T-cell (primary cell): Measurements from ENCODE around the gene PROM2. TPM values are rescaled to one million over a fixed set of nuclear protein-coding genes. Genes with fewer than 3 reads are reported as not detected.

Experiments
- ATAC-seq, 4 experiments: fragments of 200-7000 bp in 3 of 4; fragments of 150-1000 bp in 1 of 4; cut with Tn5 transposase; replicated peaks in 1 of 4; 1 replicate in 3 of 4; 2 replicates in 1 of 4; pipeline ENCODE4 v1.10.0; 2021; ENCODE audit warnings: moderate library complexity in 3 of 4, mild to moderate bottlenecking in 2 of 4, moderate number of reproducible peaks in 1 of 4
- CTCF ChIA-PET, 2 donors: fragments of 300-600 bp; sonication (Branson Sonifier 250); formaldehyde crosslinking; loops; one replicate each; lab custom pipeline; 2022; ENCODE audit warnings: antibody characterized with exemption in 2 of 2; lab: Charles Lee
- POLR2A ChIA-PET, 2 donors: fragments of 300-600 bp; sonication (Branson Sonifier 250); formaldehyde crosslinking; loops; one replicate each; lab custom pipeline; 2022; ENCODE audit warnings: antibody characterized with exemption in 2 of 2; lab: Charles Lee
- DNase-seq, 35 experiments: peaks; one replicate each; pipeline versions ENCODE4 v3.0.0 to v3.0.0-alpha.2; 2013 to 2023
- H3K27ac ChIP-seq: one replicate; pipeline ENCODE4 v1.5.1; 2013; ENCODE audit warnings: low read length
- H3K27me3 ChIP-seq, 2 experiments: replicated peaks in 1 of 2; 1 replicate in 1 of 2; 2 replicates in 1 of 2; pipeline versions ENCODE4 v1.6.1 to v1.7.0; 2013; ENCODE audit warnings: low read length in 1 of 2, mixed read lengths in 1 of 2; ENCODE audit not compliant: control insufficient read depth in 2 of 2, insufficient read depth in 2 of 2; ENCODE audit errors: extremely low read depth in 1 of 2
- H3K36me3 ChIP-seq, 2 donors: 1 replicate in 1 of 2; 2 replicates in 1 of 2; pipeline versions ENCODE4 v1.6.1 to v1.7.0; 2013; ENCODE audit warnings: low read length in 1 of 2; ENCODE audit not compliant: control insufficient read depth in 2 of 2, insufficient read depth in 1 of 2; ENCODE audit errors: extremely low read depth in 1 of 2
- H3K4me1 ChIP-seq, 2 experiments: 1 replicate in 1 of 2; 2 replicates in 1 of 2; pipeline versions ENCODE4 v1.6.1 to v1.7.0; 2013; ENCODE audit warnings: low read length in 2 of 2, mixed read lengths in 1 of 2; ENCODE audit not compliant: insufficient read depth in 2 of 2, control insufficient read depth in 1 of 2; ENCODE audit errors: extremely low read depth in 1 of 2
- H3K4me3 ChIP-seq, 2 donors: 1 replicate in 1 of 2; 2 replicates in 1 of 2; pipeline versions ENCODE4 v1.5.1 to v1.7.0; 2013; ENCODE audit warnings: mild to moderate bottlenecking in 2 of 2, low read length in 1 of 2, moderate library complexity in 1 of 2; ENCODE audit not compliant: control insufficient read depth in 1 of 2; ENCODE audit errors: extremely low read depth in 1 of 2
- H3K9me3 ChIP-seq: 2 replicates; pipeline ENCODE4 v1.7.0; 2013
- H3K27ac Mint-ChIP-seq, 2 donors: one replicate each; pipeline ENCODE4 v1.8.0; 2020 to 2021; ENCODE audit warnings: mild to moderate bottlenecking in 2 of 2, mixed read lengths in 2 of 2
- H3K27me3 Mint-ChIP-seq, 2 donors: one replicate each; pipeline ENCODE4 v1.8.0; 2021 to 2022; ENCODE audit warnings: mixed read lengths in 2 of 2
- H3K36me3 Mint-ChIP-seq: one replicate; pipeline ENCODE4 v1.8.0; 2021; ENCODE audit warnings: mixed read lengths
- H3K4me1 Mint-ChIP-seq, 3 donors: one replicate each; pipeline ENCODE4 v1.8.0; 2020 to 2022; ENCODE audit warnings: mixed read lengths in 3 of 3, mild to moderate bottlenecking in 1 of 3
- H3K4me3 Mint-ChIP-seq, 3 donors: one replicate each; pipeline ENCODE4 v1.8.0; 2020 to 2022; ENCODE audit warnings: mild to moderate bottlenecking in 3 of 3, mixed read lengths in 3 of 3, moderate library complexity in 3 of 3
- H3K9me3 Mint-ChIP-seq, 3 donors: one replicate each; pipeline ENCODE4 v1.8.0; 2020 to 2022; ENCODE audit warnings: mixed read lengths in 3 of 3
- WGBS: methylation state at CpG from one replicate; pipeline ENCODE4 v1.1.5; 2013; ENCODE audit warnings: missing lambda C conversion rate; ENCODE audit not compliant: insufficient coverage; 5-methylcytosine and 5-hydroxymethylcytosine counted together
- total RNA-seq, 35 experiments: library from RNA in 6 of 35; stranded (reverse) in 6 of 35; fragments of 120-200 nt in 1 of 35; gene quantifications; one replicate each; pipeline versions ENCODE4 v1.2.1 to v1.2.4 and lab custom pipeline; 2013 to 2026

The PROM2 gene
- total RNA-seq, 5 donors from 2014 or later (not counting 1 experiment from before 2014, with no cell fraction given) = 0.30 to 2.1 (median 0.40) TPM

DNA sequence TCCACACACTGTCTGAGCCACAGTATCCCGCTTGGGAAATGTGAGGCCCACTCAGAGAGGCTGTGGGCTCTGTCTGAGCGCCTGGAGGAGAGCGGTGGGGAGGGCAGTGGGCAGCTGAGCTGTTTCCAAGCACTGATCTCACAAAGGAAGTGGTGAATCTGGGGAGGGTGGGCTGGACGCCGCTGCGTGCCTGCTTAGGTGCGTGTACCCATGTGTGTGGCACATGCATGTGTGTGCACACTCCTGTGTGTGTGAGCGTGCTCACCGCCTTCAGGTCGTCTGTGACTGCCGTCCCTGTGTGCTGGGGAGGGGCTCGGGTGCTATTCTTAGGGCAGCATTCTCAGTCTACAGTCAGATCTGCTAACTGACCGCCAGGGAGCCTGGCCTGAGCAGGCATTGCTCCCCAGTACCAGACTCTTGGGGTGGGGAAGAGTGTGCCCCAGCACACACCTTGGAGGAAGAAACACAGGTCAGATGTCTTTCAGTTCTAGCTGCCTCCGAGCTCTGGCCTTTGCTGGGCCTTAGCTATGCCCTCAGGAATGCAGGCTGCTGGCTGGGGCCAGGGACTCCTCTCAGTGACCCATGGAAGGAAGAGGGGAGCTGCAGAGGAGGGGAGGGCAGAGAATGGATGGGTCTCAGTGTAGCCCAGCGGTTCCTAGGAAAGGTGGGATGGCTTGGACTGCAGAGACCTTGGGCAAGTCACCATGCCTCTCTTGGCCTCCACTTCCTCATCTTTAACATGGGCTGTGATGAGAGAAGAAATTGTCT, 54.3 kb downstream of the PROM2 start:
- Mint-ChIP-seq H3K36me3 (no peaks in the 10 kb centered on the region), H3K4me3 (no peak overlapping the region), H3K4me1 (no peaks in the 10 kb centered on the region), H3K9me3 (no peaks in the 10 kb centered on the region), H3K27ac (no peak overlapping the region), H3K27me3 (no peaks in the 10 kb centered on the region)
- DNase-seq = no peak
- Histone ChIP-seq H3K27me3 (peaks cover 0 to 11% of the 10 kb centered on the region in 2 experiments), H3K4me3 (no peak overlapping the region), H3K36me3 (no peaks in the 10 kb centered on the region), H3K9me3 (no peaks in the 10 kb centered on the region), H3K4me1 (no peaks in the 10 kb centered on the region), H3K27ac (no peak overlapping the region)
- WGBS = 79% methylated on average over 14 of the region's 15 CpGs
- ATAC-seq = no peak
- ChIA-PET POLR2A (no interaction called here), CTCF (no interaction called here)

DNA sequence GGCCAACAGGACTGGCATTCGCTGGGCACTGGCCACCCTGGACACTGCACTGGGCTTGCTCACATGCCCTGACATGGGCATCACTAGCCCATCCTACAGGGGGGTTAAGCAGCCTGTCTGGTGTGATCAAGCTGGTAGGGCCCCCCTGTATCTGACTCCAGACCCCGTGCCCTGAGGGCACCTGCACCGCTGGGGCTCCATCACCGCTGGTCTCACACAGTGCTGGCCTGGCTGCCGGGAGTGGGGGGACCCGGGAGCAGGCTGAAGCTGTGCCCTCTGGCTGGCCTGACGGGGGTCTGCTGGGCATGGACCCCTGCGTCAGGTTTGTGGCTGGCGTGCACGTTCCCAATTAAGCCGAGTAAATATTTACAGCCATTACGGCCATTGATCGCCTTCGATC, 55.2 kb downstream of the PROM2 start:
- Mint-ChIP-seq H3K27ac (no peak overlapping the region), H3K9me3 (no peaks in the 10 kb centered on the region), H3K27me3 (no peaks in the 10 kb centered on the region), H3K4me1 (no peaks in the 10 kb centered on the region), H3K4me3 (no peak overlapping the region), H3K36me3 (no peaks in the 10 kb centered on the region)
- H3K36me3 ChIP-seq = no peaks in the 10 kb centered on the region
- no peaks in the 10 kb centered on the region for H3K4me1 ChIP-seq
- H3K27ac ChIP-seq = no peak overlapping the region
- DNase-seq = no peak
- 88% methylated on average over 14 of the region's 14 CpGs for WGBS
- no peaks in the 10 kb centered on the region for H3K9me3 ChIP-seq
- ChIA-PET CTCF (no interaction called here), POLR2A (no interaction called here)
- ATAC-seq = no peak
- no peak overlapping the region for H3K4me3 ChIP-seq
- peaks cover 0 to 11% of the 10 kb centered on the region in 2 experiments for H3K27me3 ChIP-seq

DNA sequence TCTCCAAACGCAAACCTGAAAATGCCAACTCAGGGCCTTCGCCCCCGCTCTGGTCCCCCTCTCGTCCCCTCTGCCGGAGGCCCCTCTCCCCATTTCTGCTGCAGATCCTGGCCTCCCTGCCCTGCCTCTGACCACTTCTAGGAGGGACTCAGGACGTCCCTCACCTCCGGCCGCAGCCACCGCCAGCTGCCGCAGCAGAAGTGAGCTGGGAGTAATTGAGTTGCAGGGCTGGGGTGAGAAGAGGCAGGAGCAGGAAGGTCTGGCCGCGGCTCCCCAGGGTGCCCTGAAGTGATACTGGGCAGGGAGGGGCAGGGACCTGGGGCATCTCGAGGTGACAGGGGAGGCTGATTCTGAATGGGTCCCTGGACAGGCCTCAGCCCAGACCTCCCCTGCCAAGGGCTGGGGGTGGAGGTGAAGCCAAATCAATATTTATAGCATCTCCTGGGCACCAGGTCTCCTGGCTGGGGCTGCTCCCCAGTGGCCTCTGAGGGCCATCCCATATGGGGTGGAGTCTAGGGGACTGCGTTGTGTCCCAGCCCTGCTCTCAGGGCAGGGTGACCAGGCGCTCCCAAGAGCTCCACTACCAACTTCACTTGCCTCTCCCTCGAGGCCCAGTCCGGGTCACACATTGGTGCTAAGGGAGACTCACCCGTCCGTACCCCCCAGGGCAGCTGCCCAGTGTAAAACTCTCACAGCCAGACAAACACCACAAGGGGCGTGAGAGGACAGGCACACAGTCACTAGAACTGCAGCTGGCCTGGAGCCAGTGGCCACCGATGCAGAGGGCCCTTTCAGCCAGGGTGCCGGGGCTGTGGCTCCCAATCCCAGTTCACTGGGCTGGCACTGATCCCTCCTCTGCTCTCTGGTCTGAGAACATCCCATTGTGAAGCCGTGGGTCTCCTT, 55.9 kb downstream of the PROM2 start:
- Histone ChIP-seq H3K36me3 (no peaks in the 10 kb centered on the region), H3K27ac (no peak overlapping the region), H3K4me1 (no peaks in the 10 kb centered on the region), H3K9me3 (no peaks in the 10 kb centered on the region), H3K4me3 (no peak overlapping the region), H3K27me3 (peaks cover 0 to 11% of the 10 kb centered on the region in 2 experiments)
- no peaks in the 10 kb centered on the region for H3K9me3 Mint-ChIP-seq
- no peaks in the 10 kb centered on the region for H3K4me1 Mint-ChIP-seq
- no peaks in the 10 kb centered on the region for H3K36me3 Mint-ChIP-seq
- 84% methylated on average over 15 of the region's 23 CpGs for WGBS
- DNase-seq (no peak), ATAC-seq (no peak)
- ChIA-PET POLR2A (no interaction called here), CTCF (no interaction called here)
- no peak overlapping the region for H3K4me3 Mint-ChIP-seq
- H3K27me3 Mint-ChIP-seq = no peaks in the 10 kb centered on the region
- H3K27ac Mint-ChIP-seq = no peak overlapping the region

DNA sequence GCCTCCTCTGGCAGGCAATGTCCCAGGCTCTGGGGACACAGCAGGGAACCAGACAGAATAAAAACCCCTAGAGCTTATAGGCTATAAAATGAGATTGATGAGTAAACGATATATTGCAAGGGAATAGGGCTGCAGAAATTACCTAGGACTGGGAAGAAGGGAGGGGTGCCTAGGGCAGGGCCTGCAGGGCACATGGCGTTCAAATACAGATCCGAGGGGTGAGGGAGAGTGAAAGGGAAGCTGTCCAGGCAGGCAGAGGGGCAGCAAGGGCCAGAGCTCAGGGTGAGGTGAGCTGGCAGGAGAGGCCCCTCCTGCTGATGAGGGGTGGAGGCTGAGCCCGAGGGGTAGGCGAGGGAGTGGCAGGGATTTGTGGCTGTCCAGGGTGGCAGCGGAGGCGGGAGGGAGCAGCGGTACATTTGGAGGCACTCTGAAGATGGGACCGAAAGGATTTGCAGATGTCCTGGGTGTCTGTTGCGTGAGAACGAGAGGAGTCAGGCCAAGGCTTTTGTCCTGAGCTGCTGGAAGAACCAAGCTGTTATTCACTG, 56.6 kb downstream of the PROM2 start:
- no peak overlapping the region for H3K27ac ChIP-seq
- Mint-ChIP-seq H3K27me3 (no peaks in the 10 kb centered on the region), H3K36me3 (no peaks in the 10 kb centered on the region), H3K4me1 (no peaks in the 10 kb centered on the region), H3K9me3 (no peaks in the 10 kb centered on the region), H3K27ac (no peak overlapping the region), H3K4me3 (no peak overlapping the region)
- H3K9me3 ChIP-seq = no peaks in the 10 kb centered on the region
- no peaks in the 10 kb centered on the region for H3K4me1 ChIP-seq
- ChIA-PET CTCF (no interaction called here), POLR2A (no interaction called here)
- ATAC-seq (no peak), DNase-seq (no peak)
- peaks cover 0 to 11% of the 10 kb centered on the region in 2 experiments for H3K27me3 ChIP-seq
- no peaks in the 10 kb centered on the region for H3K36me3 ChIP-seq
- H3K4me3 ChIP-seq = no peak overlapping the region
- 86% methylated on average over 11 of the region's 11 CpGs for WGBS

DNA sequence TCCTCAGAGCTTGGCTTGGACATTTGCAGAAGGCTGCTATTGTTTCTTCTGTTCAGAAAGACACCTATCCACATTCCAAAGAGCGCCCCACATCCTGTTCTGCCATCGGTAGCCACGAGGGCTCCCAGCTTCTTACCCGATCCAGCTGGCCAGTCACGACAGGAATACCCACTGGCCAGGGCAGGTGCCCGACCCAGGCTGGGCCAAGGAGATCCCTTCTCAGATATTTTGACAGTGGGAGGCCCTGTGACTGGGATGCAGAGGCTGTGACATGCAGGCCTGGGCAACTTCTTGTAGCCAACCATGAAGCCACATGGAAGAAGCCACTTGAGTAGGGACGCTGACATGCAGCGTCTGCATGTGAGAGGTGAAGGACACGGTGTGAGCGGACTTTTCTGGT, 57.4 kb downstream of the PROM2 start:
- no peaks in the 10 kb centered on the region for H3K36me3 ChIP-seq
- no peak overlapping the region for H3K27ac ChIP-seq
- ChIA-PET POLR2A (no interaction called here), CTCF (no interaction called here)
- no peak overlapping the region for H3K4me3 ChIP-seq
- Mint-ChIP-seq H3K27me3 (no peaks in the 10 kb centered on the region), H3K4me3 (no peak overlapping the region), H3K36me3 (no peaks in the 10 kb centered on the region), H3K27ac (no peak overlapping the region), H3K4me1 (no peaks in the 10 kb centered on the region), H3K9me3 (no peaks in the 10 kb centered on the region)
- no peaks in the 10 kb centered on the region for H3K9me3 ChIP-seq
- WGBS = 90% methylated on average over 8 of the region's 10 CpGs
- ATAC-seq (no peak), DNase-seq (no peak)
- no peaks in the 10 kb centered on the region for H3K4me1 ChIP-seq
- H3K27me3 ChIP-seq = peaks cover 0 to 11% of the 10 kb centered on the region in 2 experiments

DNA sequence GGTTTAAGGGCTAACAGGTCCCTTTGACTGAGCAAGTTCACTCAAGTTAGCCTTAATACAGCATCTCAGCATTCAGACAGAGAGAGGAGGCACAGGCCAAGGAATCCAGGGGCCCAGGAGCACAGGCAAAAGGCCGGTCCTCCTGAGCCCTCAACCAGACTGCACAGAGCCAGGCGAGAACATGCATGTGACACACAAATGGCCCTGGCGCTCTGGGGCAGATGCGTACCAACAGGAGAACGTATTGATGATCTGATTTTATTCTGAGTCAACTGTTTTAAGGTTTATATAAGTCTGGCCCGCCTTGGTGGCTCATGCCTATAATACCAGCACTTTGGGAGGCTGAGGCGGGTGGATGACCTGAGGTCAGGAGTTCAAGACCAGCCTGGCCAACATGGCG, 57.8 kb downstream of the PROM2 start:
- H3K4me3 Mint-ChIP-seq = no peak overlapping the region
- DNase-seq (no peak), ATAC-seq (no peak)
- Histone ChIP-seq H3K27me3 (peaks cover 0 to 15% of the 10 kb centered on the region in 2 experiments), H3K9me3 (no peaks in the 10 kb centered on the region), H3K4me1 (no peaks in the 10 kb centered on the region), H3K36me3 (no peaks in the 10 kb centered on the region), H3K27ac (no peak overlapping the region), H3K4me3 (no peak overlapping the region)
- H3K27me3 Mint-ChIP-seq = no peaks in the 10 kb centered on the region
- POLR2A ChIA-PET = no interaction called here
- CTCF ChIA-PET = no interaction called here
- no peaks in the 10 kb centered on the region for H3K4me1 Mint-ChIP-seq
- H3K36me3 Mint-ChIP-seq = no peaks in the 10 kb centered on the region
- H3K27ac Mint-ChIP-seq = no peak overlapping the region
- 96% methylated on average over 3 of the region's 8 CpGs for WGBS
- H3K9me3 Mint-ChIP-seq = no peaks in the 10 kb centered on the region
